Keratinocyte (primary cell): ENCODE measurements around the gene SBNO2.

Experiments
- CTCF ChIP-seq, 3 experiments: IDR thresholded peaks in 1 of 3; conservative IDR thresholded peaks in 1 of 3; optimal IDR thresholded peaks in 1 of 3; 2 replicates in 2 of 3; 3 replicates in 1 of 3; pipeline versions ENCODE3 to v1.5.1; 2011; ENCODE audit warnings: low read length in 3 of 3, mild to moderate bottlenecking in 3 of 3, moderate library complexity in 2 of 3, control low read depth in 1 of 3, inconsistent platforms in 1 of 3; ENCODE audit not compliant: insufficient read depth in 2 of 3; ENCODE audit errors: extremely low read depth in 1 of 3
- EZH2 ChIP-seq: IDR thresholded peaks from one replicate; pipeline ENCODE4 v1.6.1; 2012; ENCODE audit warnings: inconsistent platforms, mild to moderate bottlenecking, low read length, moderate library complexity

DNA sequence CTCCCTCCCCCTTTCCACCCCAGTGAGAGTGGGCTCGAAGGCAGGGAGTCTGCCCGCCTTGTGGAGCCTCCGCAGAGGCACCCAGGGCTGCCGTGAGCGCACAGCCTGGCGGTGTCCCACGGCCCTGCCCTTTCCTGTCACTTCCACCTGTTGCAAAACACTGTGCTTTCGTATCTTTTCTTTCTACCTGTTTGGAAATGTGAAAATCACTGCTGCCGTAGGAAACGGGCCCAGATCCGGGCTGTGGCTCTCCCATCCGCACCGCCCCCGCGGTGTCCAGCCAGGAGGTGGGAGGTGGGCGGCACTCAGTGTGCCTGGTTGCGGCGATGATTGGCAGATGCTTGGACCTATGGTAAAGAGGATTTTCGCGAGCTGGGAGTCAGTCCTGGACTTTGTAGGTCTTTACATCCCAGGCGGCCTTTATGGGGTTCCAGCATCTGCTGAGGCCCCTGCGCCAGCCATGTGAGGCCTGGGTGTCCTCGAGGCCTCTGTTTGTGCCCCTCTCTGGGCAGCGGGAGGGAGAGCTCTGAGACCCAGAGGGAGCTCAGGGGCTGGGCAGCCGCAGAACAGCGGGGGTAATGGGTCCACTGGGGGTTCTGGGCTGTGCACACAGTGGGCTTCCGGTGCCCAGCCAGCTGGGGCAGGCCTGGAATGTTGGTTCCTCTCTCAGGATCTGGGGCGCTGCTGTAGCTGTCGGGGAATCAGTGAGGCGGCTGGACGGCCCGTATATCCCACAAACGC, 37.6 kb upstream of the SBNO2 start:
- TF ChIP-seq CTCF (optimal IDR thresholded peaks at IDR 0.05 in 1 of 3, IDR thresholded peaks at IDR 0.05 in 1 of 3, conservative IDR thresholded peaks at IDR 0.05 in 1 of 3; ENCODE audit: extremely low read depth in 1 of 3, insufficient read depth in 2 of 3, low read length in 3 of 3) (no peak), EZH2 (no peak)
